Embryonic facial prominence (tissue), 1 donor: ENCODE data around the gene MESD.
A peak's percentile ranks its signal among the peaks of the same experiment; 100 is the strongest.

Experiments used
- DNase-seq: peaks from one replicate; pipeline ENCODE4 v3.0.0-alpha.2; 2016; ENCODE audit errors: extremely low spot score

Gene MESD

GRCh38 chr15:80989518-80990478 is at the start of gene MESD:
MESD (minus strand) TSS chr15:80989819; CDS start chr15:80989791, 28 bp downstream.
- peak; percentile 93 for DNase-seq

- DNase-seq = no peak
Measured at GRCh38 chr15:81038975-81039607, 49.5 kb upstream of the MESD start.

GRCh38 chr15:81037952-81038743 is 48.5 kb upstream of the MESD start:
- DNase-seq = no peak

DNA sequence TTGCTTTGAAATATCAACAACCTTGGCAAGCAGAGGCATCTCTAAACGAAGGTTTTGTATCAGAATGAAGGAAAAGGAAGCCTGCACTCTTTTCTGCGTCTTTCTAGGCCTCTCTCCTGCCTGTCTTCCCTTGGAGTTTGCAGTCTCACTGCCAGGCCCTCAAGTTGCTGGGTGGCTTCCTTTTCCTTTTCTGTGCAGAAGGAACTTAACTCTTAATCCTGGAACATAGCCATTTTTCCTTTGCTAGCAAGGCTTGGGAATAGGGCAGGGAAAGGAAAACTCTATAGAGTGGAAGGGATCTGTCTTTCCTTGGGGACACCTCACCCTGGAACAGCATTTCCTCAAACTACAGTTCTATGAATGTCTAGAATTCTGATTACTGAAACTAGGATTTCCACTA is 43.9 kb upstream of the MESD start:
- no peak for DNase-seq

- no peak for DNase-seq
Measured at GRCh38 chr15:81032818-81033217, 43.2 kb upstream of the MESD start.

GRCh38 chr15:81032355-81032754 is 42.7 kb upstream of the MESD start:
- DNase-seq = no peak

- DNase-seq = no peak
Measured at GRCh38 chr15:81031203-81031602, 41.6 kb upstream of the MESD start.

- DNase-seq = no peak
Measured at GRCh38 chr15:81030301-81030750, 40.7 kb upstream of the MESD start.

- no peak for DNase-seq
Measured at GRCh38 chr15:81029414-81030300, 40.0 kb upstream of the MESD start.

GRCh38 chr15:81026836-81027599 is 37.4 kb upstream of the MESD start:
- no peak for DNase-seq

GRCh38 chr15:81025721-81026370 is 36.2 kb upstream of the MESD start:
- no peak for DNase-seq

GRCh38 chr15:81024936-81025335 is 35.3 kb upstream of the MESD start:
- DNase-seq = no peak

DNA sequence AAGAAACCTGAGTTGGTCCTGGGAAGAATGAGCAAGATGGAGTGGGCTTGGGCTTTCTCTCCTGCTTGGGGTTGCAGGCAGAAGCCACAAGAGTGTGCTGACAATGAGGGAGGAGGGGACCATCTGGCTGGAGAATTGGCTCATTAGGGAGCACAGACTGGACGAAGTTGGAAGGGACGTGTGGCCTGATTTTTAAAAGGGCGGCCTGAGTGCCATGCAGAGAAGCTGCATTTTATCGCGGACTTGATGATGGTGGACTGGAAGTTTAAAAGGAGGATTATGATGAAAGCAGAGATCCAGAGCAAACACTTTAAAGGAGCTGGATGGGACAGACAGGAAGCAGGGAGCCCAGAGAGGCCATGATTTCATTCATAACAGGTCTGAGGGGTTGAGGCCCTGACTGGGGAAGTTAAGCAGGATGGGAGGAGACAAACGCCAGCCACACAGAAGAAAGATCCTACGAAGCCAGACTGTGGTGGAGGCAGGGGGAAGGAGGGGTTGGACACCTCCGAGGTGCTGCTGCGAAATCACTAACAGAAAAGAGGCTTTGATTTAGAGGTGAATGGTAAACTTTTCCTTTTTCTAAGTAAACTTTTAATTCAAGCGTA is 34.8 kb upstream of the MESD start:
- DNase-seq = no peak

GRCh38 chr15:81023483-81024264 is 34.1 kb upstream of the MESD start:
- DNase-seq = no peak

- no peak for DNase-seq
Measured at GRCh38 chr15:81021321-81021720, 31.7 kb upstream of the MESD start.

- no peak for DNase-seq
Measured at GRCh38 chr15:81018197-81018596, 28.6 kb upstream of the MESD start.

- DNase-seq = no peak
Measured at GRCh38 chr15:81016489-81017068, 27.0 kb upstream of the MESD start.
